DMS79 (cell line): ENCODE data around the gene SBF2.
A peak's percentile ranks its signal among the peaks of the same experiment; 100 is the strongest.
"Not testable (repeated sequence)": the region's sequence is repeated elsewhere in the genome, so short reads cannot be mapped to it uniquely, and the experiment has no call there.

Source experiments
- DNase-seq: peaks from one replicate; lab custom pipeline; 2025; lab: John Stamatoyannopoulos, UW

The SBF2 gene

DNA sequence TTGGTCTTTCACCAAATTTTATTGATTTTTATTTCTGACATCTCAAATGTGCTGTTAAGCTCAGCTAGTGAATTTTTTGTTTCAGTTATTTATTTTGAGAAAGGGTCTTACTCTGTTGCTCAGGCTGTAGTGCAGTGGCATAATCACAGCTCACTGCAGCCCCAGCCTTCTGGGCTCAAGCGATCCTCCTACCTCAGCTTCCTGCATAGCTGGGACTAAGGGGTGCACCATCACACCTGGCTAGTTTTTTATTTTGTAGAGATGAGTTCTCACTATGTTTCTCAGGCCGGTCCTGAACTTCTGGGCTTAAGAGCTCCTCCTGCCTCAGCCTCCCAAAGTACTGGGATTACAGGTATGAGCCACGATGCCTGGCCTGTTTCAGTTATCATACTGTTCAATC, 282.0 kb downstream of the SBF2 start:
- DNase-seq: no peak

DNA sequence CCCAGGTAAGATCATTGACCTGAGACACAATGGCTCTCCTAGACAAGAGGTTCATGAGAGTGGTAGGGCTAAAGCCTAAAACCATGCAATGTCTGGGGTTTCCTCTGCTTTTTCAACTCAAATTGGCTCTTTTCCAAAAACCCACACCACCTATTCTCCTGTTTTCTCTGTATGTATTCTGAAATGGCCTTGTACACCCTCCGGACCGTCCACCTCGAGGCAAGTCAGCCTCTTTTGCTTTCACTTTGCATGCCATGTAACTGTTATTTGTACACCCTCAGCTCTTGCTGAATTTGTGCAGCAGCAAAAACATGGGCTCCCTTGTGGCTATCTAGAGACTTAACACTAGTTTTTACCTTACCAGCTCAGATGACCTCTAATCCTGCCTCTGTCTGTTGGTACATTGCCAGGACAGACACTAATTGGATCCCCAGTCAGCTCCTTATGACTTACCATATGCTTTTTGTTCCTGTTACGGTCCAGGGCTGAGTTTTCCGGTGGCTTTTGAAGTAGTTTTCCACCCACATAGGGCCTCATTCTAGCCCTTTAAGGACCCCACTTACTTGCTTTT, 288.0 kb downstream of the SBF2 start:
- DNase-seq: peak; percentile 38

DNA sequence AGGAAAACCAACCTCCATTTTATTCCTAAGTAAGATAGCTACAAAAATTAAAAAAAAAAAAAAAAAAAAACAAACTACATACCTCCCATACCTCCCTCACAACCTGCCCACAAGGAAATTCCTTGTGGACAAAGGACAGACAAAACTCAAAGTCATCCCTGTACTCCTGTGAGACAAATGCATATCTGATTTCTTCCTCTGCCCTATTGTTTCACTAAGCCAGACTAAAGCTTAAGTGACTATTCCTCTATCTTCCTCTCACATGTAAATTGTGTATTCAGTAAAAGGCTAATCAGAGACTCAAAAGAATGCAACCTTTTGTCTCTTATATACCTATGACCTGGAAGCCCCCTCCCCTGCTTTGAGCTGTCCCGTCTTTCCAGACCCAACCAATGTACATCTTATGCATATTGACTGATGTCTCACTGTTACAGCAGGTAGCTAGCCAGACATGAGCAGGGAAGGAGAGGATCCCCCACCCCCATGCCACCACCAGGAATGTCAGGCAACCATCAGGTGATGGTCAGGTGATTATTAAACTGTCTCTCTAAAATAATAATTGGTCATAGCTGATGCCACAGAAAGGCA, 289.4 kb downstream of the SBF2 start:
- no peak for DNase-seq

DNA sequence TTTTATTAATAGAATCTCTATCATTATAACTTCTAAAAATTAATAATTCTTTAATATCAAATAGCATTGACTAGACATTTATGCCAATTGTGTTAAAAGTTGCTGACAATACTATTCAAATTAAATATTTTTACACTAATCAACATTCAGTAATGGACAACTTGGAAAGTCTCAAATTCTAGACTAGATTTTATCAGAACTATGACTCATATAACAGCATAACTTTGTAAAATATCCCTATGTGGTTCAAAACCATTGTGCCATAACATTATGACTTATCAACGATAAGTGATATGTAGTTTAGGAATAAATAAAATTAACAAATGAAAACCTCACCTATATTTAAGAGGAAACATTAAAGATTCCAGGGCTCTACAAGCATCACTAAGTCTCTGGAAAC, 291.8 kb downstream of the SBF2 start:
- DNase-seq: no peak

DNA sequence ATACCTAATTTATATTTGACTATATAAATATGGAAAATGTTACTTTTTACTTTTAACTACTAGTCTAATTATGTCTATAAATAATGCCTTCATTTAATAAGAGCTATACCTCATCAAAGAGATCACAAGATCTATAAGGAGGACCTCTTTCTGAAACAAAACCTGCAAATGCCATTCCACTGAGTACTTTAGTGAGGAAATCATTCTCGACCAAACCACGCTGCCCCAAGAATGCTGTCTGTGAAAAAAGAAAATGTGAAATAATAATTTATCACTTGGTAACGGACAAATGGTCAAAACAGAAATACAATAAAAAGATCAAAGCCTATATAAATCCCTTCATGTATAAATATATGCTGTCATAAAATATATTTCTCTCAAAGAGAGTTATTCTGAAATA, 301.7 kb downstream of the SBF2 start:
- DNase-seq: no peak

DNA sequence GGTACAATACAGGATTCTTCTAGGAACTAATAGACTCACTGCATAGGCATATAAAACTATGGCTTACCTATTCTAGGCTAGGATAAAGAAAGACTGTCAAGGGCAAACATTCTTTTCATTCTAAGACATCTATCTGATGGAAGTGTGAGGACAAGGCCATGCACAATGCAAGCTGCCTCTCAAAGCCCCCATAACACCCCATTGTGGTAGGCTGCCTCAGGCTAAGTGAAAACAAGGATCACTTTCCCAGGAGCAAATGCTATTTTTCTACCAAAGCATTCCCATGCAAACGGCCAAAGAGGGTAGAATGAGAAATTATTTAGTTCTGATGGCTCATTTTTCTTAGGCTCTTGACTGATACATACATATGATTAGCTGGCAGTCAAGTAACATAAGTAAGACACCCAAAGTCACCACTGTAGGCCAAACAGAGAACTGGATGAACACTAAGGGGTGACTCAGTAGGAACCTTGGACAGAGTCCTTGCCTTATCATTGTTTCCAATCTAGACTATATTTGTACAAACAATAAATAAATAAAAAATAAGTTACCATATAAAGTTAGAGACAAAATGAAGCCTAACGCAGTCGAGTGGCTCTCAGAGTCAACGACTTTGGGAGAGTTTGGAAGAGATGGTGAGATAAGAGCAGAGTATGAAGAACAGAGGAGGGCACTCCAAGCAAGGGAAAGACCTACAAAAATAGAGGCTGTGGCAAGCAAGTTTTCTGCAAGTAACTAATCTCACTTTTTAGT, 303.6 kb downstream of the SBF2 start:
- DNase-seq: no peak

DNA sequence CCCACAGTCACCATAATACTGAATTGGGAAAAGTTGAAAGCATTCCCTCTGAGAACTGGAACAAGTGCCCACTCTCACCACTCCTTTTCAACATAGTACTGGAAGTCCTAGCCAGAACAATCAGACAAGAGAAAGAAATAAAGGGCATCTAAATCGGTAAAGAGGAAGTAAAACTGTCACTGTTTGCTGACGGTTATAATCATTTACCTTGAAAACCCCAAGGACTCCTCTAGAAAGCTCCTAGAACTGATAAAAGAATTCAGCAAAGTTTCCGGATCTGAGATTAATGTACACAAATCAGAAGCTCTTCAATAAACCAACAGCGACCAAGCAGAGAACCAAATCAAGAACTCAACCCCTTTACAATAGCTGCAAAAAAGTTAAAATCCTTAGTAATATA, 306.7 kb downstream of the SBF2 start:
- DNase-seq: not testable (repeated sequence)

DNA sequence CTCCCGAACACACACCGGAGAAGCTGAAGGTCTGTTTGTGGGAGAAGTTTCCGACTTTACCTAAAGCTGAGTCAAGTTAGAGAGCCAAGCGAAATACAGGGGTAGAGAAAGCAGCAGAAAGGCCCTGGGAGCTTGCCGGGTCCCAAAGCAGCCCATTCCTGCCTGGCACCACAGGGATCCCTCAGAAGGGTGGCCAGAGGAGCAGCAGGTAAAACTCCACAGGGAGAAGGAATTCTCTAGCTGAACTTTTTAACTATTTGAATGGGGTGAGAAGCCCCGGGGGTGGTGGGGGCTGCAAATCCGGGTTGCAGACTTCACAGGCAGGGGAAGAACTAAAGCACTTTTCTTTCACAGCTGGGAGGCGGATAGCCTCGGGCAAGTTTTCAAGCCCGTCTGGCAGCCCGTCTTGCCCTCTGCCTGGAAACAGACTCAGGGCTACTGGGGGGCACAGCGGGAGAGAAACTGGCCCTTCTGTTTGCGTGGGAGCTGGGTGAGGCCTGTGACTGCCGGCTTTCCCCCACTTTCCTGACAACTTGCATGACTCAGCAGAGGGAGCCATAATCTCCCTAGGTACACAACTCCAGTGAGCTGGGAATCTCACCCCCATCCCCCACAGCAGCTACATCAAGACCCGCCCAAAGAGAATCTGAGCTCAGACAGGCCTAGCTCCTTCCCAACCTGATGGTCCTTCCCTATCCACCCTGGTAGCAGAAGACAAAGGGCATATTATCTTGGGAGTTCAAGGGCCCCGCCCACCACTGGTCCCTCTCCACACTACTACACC, 311.0 kb downstream of the SBF2 start:
- no peak for DNase-seq

DNA sequence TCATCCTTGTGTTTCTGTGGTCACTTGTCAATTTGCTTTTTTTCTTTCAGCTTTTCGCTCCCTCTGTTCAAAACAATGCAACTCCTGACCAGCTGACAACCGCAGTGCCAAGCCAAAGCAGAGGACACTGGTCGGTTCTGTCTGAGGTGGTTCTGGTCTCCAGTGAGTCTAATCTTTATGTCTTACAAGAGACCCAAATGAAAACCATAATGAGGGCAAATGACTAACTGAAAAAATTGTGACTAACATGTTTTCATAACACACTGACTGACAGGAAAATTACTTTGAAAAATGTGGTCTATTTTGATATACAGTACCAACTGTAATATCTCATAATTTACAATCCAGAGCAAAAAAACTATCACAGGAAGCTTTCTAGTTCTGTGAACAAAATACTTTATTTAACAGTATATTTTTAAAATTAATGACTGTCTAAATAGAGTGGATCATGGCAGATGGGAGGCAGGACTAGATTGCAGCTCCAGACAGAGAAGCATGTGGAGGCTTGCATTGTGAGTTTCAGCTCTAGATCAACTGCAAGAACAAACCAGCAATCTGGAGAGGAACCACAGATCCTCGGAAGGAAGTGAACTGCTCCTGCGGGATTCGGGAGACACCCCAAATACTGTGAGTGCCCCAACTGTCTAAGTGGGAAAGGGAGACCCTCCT, 311.8 kb downstream of the SBF2 start:
- DNase-seq: no peak

DNA sequence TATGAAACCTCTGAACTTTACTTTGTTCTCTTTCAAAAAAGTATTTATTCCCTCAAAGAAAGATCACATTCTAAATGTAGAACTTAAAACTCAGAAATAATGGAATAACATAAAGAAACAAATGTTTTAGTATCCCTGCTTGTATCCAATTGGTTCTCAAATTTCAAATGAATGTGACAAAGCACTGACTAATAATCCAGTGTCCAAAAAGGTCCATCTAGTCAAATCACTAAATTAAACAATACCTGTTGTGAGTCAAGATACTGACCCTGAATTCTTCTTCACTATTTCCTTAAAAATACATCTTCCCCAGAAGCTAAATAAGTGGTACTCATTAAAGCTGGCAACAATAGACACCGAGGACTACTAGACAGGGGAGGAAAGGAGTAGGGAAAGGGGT, 313.1 kb downstream of the SBF2 start:
- DNase-seq: no peak

DNA sequence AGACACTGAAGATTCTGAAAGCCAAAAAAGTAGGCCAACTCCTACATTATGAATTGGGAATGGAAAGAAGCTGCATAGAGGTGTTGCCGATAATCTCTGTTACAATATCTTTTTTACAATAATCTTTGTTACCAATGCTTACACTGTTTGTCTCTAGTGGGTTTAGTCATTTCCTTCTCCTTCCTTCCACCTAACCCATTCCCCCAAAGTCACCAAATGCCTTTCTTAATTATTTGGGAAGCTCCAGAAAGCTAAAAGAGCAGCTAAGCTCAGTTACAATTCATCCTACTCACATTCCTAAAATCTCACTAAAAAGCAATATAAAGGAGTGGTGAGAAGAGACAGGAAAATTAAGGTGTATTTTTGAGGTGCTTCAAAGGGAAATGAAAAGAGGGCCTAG, 316.5 kb downstream of the SBF2 start:
- DNase-seq: no peak

DNA sequence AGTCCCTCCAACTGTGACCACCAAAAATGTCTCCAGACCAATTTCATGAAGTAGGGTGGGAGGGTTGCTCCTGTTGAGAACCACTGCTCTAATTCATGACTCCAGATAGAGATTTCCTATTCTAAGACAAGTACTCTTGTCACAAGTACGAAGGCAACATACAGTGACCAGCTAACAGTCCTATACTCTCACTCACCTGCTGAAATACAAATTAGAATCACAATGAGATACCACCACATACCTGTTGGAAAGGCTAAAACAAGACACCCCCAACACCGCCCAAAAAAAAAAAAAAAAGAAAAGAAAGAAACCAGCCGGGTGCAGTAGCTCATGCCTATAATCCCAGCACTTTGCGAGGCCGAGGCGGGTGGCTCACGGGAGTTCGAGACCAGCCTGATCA, 319.6 kb downstream of the SBF2 start:
- no peak for DNase-seq

DNA sequence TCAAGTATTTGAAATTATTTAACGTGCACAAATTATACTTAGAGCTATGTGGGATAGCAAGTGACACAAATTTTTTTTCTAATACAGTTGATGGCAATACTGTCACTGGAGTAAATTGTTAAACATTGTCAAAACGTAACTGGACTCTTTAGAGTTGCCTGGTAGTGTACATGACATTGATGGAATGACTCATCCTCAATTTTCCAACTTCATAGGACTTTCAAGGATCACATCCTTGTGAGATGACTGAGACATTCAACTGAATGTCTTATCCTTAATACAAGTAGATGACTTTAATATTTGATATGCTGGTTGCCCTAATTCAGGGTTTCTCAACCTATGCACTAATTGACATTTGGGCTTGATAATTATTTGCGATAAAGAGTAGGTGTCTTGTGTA, 320.1 kb downstream of the SBF2 start:
- DNase-seq: no peak

DNA sequence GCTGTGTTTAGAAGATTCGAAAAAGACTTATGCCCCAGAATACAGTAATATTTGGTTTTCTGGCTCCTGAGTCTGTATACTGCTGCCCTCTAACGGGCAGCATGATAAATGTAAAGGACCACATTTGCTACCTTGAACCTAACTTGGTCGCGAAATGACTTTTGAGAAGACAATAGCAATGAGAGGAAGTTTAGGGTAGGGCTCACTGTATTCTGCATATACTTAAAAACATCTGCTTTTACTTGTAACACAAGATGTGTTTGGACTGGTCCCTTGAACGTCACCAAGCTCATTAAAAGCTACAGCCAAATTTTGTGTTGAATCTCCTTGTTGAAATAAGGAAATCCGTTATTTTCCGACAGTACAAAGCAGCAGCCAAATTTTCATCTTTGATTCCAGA, 321.0 kb downstream of the SBF2 start:
- no peak for DNase-seq

DNA sequence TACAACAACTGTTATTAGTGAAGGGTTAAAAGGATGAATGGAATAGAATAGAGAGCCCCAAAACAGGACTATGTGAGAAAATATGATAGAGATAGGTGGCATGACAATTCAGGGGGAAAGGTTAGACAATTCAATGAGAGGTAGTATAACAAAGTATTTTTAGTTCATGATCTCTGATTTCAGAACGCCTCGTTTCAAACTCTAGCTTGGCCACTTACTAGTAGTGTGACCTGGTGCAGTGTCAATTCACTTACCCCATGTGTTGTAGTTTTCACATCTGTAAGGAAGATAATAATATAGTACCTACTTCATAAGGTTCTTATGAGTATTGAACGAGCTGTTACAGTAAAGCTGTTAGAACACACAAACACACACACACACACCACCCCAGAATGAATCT, 322.1 kb downstream of the SBF2 start:
- no peak for DNase-seq

DNA sequence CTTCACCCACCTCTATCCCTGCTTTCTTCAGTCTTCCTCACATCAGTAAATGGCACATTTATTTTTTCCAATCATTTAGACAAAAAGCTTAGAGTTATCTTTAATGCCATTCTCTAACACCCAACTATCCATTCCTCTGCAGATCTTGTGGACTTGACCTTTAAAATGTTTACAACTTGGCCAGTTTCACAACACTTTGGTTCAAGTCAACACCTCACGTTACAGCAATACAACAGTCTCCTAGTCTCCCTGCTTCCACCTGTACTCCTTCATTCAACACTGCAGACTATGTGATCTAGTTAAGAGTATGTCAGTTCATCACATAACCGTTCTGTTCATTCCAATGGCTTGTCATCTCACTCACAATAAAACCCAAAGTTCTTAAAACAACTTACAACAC, 325.0 kb downstream of the SBF2 start:
- no peak for DNase-seq

DNA sequence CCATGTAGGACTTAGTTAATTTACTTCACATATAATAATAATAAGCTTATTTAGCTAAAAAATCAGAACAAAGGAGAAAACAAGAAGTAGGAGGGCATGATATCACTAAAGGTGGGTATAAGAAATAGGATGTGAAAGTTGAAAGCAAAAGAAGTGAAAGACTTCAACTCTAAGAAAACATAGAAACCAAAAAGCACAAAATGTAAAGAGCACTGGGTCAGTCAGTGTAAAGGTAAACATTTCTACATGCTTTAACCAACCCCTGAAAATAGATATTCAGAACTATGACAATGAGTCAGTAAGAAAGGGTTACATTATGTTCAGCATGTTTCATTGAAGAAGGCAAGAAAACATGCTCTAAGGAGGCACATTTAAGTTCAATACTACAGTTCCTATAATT, 331.3 kb downstream of the SBF2 start:
- DNase-seq: no peak

DNA sequence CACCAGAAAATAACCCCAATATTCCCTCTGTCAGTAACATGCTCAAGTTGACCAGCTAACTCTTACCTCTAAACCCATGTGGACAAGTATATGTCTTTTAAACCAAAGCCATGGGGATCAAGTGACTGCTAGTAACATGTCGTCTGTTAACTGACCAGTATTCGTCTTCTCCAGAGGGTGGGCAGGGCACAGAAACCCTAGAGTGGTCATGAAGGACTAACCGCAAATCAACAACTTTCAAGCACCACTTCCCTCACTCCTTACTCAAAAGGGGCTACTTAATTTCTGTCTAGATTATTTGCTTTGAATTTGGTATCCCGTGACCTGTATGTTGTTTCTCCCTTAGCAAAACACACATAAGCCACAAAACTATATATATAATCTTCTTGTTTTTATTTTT, 336.9 kb downstream of the SBF2 start:
- DNase-seq: no peak

DNA sequence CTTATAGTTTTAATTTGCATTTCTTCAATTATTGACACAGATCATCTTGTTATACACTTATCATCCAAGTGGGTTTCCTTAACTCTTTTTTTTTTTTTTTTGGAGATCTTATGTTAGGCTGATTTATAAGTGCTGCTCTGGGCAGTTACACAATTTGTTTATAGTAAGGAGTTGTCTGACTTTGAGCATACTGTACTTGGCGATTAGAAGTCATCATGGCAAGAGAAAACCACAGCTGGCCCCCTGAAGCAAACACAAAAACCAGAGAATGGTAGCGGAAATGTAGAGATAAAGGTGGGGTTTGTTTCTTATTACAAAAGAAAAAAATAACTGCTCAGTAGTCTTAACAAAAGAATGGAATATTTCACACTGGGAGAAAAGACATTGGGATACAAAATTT, 337.5 kb downstream of the SBF2 start:
- no peak for DNase-seq

DNA sequence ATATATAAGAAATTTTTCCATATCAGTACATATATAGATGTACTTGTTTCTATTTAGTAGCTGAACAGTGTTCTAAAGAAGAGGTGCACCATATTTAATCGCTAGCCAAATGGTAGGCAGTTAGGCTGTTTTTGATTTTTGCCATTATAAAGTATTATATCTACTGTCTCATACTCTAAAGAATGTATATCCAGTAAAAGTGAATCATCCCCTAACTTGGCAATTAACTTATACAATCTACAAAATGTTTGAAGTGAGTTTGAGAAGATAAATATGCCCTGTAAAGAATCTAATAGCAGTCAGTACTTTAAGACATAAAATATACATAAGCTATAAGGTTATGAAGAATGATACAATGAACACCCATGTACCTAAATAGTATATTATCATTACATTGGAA, 338.6 kb downstream of the SBF2 start:
- DNase-seq: no peak

DNA sequence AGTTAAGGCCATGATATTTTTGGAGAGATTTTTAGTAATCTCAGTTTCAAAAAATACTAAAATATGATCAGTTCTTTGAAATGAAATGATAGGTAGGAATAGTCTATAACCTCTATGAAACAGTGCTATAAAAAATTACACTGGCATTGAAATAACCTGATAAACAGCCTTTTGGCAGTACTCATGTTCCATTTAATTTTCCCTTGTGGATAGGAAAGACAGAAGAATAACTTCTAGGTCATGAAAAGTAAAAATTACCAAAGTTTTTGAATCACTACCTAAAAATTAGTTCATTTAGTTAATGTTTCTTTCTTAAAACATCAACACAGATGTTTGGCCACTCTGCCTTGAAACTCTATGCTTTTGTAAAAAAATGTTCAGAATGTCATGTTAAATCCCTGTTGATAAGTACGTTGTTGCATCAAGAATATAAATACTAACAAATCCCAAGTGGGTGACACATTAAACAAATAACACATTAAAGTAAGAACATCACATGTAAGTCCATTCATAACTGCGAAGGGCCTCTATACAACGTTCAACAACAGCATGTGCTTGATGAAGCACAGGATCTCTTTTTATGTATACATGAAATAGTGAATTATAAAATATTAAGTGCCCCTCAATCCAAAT, 339.9 kb downstream of the SBF2 start:
- no peak for DNase-seq
